Subcutaneous abdominal adipose tissue (tissue), 5 donors: ENCODE measurements around the gene RNF145.
"Not testable (repeated sequence)": the region's sequence is repeated elsewhere in the genome, so short reads cannot be mapped to it uniquely, and the experiment has no call there.

Source experiments
- H3K27ac ChIP-seq: one replicate; pipeline ENCODE4 v1.7.0; 2013; ENCODE audit warnings: low read depth, mild to moderate bottlenecking, inconsistent platforms, low read length, moderate library complexity
- H3K27me3 ChIP-seq, 5 donors: one replicate each; pipeline ENCODE4 v1.7.0; 2013; ENCODE audit warnings: low read length in 5 of 5, inconsistent platforms in 1 of 5; ENCODE audit not compliant: control insufficient read depth in 5 of 5, insufficient read depth in 4 of 5
- H3K36me3 ChIP-seq, 5 donors: one replicate each; pipeline ENCODE4 v1.7.0; 2013; ENCODE audit warnings: low read length in 5 of 5; ENCODE audit not compliant: control insufficient read depth in 5 of 5, insufficient read depth in 5 of 5
- H3K4me1 ChIP-seq, 5 donors: one replicate each; pipeline ENCODE4 v1.7.0; 2013; ENCODE audit warnings: low read length in 5 of 5, mild to moderate bottlenecking in 3 of 5, moderate library complexity in 1 of 5; ENCODE audit not compliant: control insufficient read depth in 5 of 5, insufficient read depth in 5 of 5
- H3K4me3 ChIP-seq, 5 donors: one replicate each; pipeline ENCODE4 v1.7.0; 2013; ENCODE audit warnings: low read length in 5 of 5, low read depth in 1 of 5
- H3K9ac ChIP-seq, 5 donors: one replicate each; pipeline ENCODE4 v1.7.0; 2013; ENCODE audit warnings: low read length in 5 of 5, mild to moderate bottlenecking in 4 of 5, moderate library complexity in 3 of 5
- H3K9me3 ChIP-seq, 5 donors: one replicate each; pipeline ENCODE4 v1.7.0; 2013; ENCODE audit warnings: low read length in 5 of 5; ENCODE audit not compliant: control insufficient read depth in 5 of 5
- donor health status: healthy.
- donor health status: healthy.
- donor health status: healthy.
- donor health status: healthy.
- donor health status: healthy.

Gene RNF145

GRCh38 chr5:159242656-159243055, 33.3 kb upstream of the RNF145 start:
- Histone ChIP-seq H3K9me3 (no peaks in the 10 kb centered on the region), H3K27ac (no peak overlapping the region), H3K4me1 (no peaks in the 10 kb centered on the region), H3K4me3 (no peak overlapping the region), H3K9ac (no peak overlapping the region), H3K36me3 (no peaks in the 10 kb centered on the region), H3K27me3 (peaks cover 0 to 3% (median 0%) of the 10 kb centered on the region in 5 donors)

DNA sequence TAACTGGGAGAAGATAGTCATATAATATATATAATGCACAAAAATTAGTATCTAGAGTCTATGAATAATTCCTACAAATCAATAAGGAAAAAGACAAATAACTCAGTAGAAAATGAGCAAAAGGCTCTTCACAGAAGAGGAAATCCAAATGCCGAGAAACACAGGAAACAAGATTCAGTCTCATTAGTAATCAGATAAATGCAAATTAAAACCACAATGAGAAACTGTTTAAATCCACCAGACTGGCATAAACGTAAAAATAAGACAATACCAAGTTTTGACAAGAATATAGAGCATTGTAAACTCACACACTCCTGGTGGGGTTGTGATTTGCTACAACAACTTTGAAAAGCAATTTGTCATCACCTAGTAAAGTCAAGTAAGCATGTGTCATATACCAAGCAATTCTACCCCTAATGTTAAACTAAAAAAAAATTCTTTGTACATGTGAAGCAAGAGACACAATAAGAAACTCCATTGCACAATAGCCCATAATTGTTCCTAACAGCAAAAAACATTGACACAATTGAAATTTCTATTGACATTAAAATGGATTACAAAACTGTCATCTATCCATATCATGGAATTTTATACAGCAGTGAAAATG, 32.7 kb upstream of the RNF145 start:
- Histone ChIP-seq H3K36me3 (no peaks in the 10 kb centered on the region), H3K9ac (no peak overlapping the region), H3K9me3 (no peaks in the 10 kb centered on the region), H3K4me1 (no peaks in the 10 kb centered on the region), H3K4me3 (no peak overlapping the region), H3K27ac (no peak overlapping the region), H3K27me3 (peaks cover 0 to 3% (median 0%) of the 10 kb centered on the region in 5 donors)

GRCh38 chr5:159240301-159240870, 31.0 kb upstream of the RNF145 start:
- Histone ChIP-seq H3K9ac (no peak overlapping the region), H3K27me3 (no peaks in the 10 kb centered on the region), H3K27ac (no peak overlapping the region), H3K4me3 (no peak overlapping the region), H3K36me3 (no peaks in the 10 kb centered on the region), H3K4me1 (no peaks in the 10 kb centered on the region), H3K9me3 (no peaks in the 10 kb centered on the region)

DNA sequence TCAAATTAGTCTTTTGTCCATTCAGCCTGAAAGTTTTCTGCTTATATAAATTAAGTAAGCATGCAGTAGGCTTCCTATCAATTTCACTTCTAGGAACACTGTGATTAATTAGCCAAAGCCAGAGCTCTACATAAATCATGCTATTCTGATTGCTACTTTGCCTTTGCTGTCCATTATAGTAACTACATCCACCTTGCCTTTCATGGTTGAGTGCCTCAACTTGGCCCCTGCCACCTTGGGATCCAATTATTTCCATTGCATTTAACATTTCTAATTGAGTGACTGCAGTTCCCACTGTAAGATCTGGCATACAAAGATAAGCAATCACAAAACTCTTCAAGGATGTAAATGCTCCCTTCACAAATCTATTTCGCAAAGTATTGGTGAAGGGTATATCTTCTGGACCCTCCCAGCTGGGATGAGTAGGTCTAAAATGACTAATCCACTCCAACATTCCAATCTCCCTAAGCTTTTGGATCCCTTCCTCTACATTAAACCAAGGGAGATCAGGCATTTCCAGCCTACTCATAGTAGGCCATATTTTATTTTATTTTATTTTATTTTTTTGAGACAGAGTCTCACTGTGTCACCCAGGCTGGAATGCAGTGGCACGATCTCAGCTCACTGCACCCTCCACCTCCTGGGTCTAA, 26.6 kb upstream of the RNF145 start:
- H3K9me3 ChIP-seq, H3K4me3 ChIP-seq, H3K9ac ChIP-seq, H3K36me3 ChIP-seq, H3K27ac ChIP-seq, H3K27me3 ChIP-seq, H3K4me1 ChIP-seq: not testable (repeated sequence)

GRCh38 chr5:159231167-159231566, 21.8 kb upstream of the RNF145 start:
- Histone ChIP-seq H3K36me3 (no peaks in the 10 kb centered on the region), H3K4me3 (no peak overlapping the region), H3K4me1 (no peaks in the 10 kb centered on the region), H3K9me3 (no peaks in the 10 kb centered on the region), H3K9ac (no peak overlapping the region), H3K27me3 (no peaks in the 10 kb centered on the region), H3K27ac (no peak overlapping the region)

DNA sequence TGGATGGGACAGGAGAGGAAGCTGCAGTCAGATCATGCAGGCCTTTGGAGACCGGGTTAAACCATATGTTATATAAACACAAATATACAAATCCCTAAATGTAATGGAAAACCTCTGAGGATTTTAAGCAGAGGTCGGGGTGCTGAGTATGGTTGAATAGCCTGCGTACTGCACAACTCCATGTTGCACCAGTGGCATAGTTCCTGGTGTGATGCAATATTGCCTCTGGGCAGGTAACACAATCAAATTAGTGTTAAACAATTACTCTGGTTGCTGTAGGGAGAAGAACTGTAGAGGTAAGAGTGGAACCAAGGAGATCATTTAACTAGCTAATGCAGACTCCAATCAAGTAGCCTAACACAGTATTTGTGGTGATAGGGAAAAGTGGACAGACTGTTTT, 21.3 kb upstream of the RNF145 start:
- no peaks in the 10 kb centered on the region for H3K4me1 ChIP-seq
- H3K27me3 ChIP-seq: no peaks in the 10 kb centered on the region
- no peak overlapping the region for H3K9ac ChIP-seq
- H3K9me3 ChIP-seq: no peaks in the 10 kb centered on the region
- H3K27ac ChIP-seq: no peak overlapping the region
- no peak overlapping the region for H3K4me3 ChIP-seq
- no peaks in the 10 kb centered on the region for H3K36me3 ChIP-seq

DNA sequence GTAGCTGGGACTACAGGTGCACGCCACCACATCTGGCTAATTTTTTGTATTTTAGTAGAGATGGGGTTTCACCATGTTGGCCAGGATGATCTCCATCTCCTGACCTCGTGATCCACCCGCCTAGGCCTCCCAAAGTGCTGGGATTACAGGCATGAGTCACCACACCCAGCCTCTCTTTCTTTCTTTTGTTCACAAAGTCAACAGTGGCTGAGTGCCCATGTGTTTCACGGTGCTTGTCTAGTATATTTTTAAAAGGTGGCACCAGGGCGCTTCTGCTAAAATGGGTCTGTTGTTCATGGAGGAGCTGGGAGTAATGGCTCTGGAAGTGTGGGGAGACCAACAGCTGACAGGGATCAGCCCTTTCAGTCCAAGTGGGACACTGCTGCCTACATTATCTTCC, 18.7 kb upstream of the RNF145 start:
- H3K36me3 ChIP-seq, H3K9me3 ChIP-seq, H3K9ac ChIP-seq, H3K27ac ChIP-seq, H3K4me3 ChIP-seq, H3K4me1 ChIP-seq, H3K27me3 ChIP-seq: not testable (repeated sequence)

GRCh38 chr5:159227452-159227851, 18.1 kb upstream of the RNF145 start:
- Histone ChIP-seq H3K27me3 (no peaks in the 10 kb centered on the region), H3K4me1 (no peaks in the 10 kb centered on the region), H3K27ac (no peak overlapping the region), H3K4me3 (no peak overlapping the region), H3K36me3 (no peaks in the 10 kb centered on the region), H3K9ac (no peak overlapping the region), H3K9me3 (no peaks in the 10 kb centered on the region)

DNA sequence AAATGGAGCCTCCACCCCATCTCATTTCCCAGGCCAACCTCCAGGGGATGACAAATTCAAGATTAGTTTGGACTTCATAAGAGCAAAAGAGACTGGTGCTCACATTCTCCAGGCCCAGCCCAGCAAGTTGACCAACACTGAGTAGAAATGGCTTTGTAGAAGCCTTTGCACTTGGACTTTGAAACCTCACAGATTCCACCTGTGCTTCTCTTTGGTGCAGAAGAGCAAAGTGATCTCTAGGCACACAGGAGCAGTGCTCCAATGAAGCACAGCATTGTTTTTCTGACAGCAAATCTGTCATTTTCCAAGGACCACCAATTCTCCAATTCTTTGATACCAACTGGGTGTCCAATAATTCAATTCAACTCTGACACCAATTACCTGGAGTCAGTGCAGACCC, 17.1 kb upstream of the RNF145 start:
- Histone ChIP-seq H3K27ac (no peak overlapping the region), H3K9me3 (no peaks in the 10 kb centered on the region), H3K4me1 (no peaks in the 10 kb centered on the region), H3K4me3 (no peak overlapping the region), H3K27me3 (no peaks in the 10 kb centered on the region), H3K36me3 (no peaks in the 10 kb centered on the region), H3K9ac (no peak overlapping the region)

DNA sequence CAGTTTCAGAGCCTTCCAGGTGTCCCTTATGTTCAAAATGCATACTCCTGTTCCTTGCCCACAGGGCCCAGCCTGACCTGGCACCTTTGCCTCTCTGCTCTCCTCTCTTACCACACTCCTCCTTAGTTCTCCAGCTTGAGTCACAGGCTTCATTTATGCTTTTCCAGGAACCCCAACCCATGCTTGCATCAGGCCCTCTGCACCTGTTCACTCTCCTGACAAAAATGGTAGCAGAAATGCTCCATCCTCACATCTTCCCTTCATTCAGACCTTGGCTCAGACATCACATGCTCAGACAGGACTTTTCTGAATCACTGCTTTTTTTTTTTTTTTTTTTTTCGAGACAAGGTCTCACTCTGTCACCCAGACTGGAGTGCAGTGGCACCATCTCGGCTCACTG, 15.1 kb upstream of the RNF145 start:
- Histone ChIP-seq H3K36me3 (no peaks in the 10 kb centered on the region), H3K27ac (no peak overlapping the region), H3K27me3 (no peaks in the 10 kb centered on the region), H3K9me3 (no peaks in the 10 kb centered on the region), H3K4me3 (no peak overlapping the region), H3K9ac (no peak overlapping the region), H3K4me1 (no peaks in the 10 kb centered on the region)
